C4-2B (cell line): ENCODE measurements around the gene MTFMT.

Experiments
- H3K27ac ChIP-seq: fragments of 450-650 bp; 2 replicates; pipeline ENCODE4 v1.5.1; 2017
- CTCF ChIP-seq: fragments of 450-650 bp; conservative IDR thresholded peaks from 2 replicates; pipeline ENCODE4 v1.5.1; 2017; ENCODE audit warnings: mild to moderate bottlenecking
- ZFX ChIP-seq: fragments of 450-650 bp; IDR thresholded peaks from 2 replicates; pipeline ENCODE4 v1.6.1; 2017

MTFMT gene

DNA sequence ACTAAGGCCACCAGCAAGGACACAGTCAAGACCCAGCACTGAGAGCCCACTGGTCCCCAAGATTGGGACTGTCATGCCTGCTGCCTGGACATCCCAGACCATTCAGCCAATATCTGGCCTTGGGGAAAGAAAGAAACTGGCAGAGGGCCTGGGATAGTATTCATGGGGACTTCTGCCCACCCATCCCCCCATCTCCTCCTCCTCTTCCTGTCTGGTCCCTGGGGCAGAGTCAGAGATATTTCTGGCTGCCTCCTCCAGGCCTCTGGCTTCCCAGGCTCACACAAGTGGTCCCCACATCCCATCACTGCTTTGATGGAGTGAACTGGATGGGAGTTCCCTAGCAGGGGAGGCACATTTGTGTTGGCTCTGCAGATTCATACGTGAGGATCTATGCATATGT is 42.6 kb upstream of the MTFMT start:
- no peak overlapping the region for H3K27ac ChIP-seq
- TF ChIP-seq CTCF (no peak), ZFX (no peak)

DNA sequence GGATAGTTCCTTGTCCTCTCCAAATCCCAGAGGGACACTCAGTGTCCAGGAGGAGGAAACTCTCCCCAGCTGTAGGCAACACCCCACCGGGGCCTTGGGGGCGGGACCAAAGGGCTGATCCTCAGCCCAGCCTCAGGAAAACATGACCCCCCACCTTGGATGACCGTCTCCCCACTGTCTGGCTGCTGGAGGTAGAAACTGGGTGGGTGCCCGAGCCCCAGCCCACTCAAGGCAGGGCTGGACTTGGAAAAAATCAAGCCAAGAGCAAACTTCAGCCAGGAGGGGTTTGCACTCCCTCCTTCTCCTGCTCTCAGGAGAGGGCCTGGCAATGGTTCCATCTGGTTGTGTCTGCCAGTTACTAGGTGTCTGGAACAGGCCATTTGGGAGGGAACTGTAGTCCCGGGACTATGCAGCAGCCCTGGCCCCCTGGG is 42.0 kb upstream of the MTFMT start:
- TF ChIP-seq ZFX (no peak), CTCF (no peak)
- H3K27ac ChIP-seq: no peak overlapping the region

DNA sequence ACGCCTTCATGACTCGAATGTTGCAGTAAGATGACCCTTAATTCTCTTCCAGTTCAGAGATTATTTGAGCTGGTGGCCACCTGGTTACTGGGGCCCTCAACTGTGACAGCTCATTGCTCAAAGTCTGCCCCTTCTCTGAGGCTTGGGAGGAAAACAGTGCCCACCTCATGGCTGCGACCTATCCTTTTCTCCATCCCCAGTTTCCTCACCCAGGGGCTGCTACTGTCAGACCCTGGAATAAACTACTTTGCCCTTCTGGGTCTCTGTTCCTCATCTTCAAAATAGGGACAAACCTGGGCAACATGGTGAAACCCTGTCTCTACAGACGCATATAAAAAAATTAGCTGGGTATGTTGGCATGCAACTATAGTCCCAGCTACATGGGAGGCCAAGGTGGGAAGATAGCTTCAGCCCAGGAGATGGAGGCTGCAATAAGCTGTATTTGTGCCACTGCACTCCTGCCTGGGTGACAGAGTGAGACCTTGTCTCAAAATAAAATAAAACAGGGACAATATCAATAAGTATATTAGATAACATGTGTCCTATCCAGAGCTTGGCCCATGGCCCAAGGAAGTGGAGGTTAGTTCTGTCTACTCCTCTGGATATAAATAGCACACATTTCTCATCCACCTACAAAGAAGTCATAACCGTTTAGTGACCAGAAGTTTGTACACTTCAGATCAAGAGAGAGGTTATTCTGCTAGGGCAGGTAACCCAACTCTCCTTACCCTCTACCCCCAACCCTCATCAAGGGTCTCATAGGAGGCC is 40.5 kb upstream of the MTFMT start:
- TF ChIP-seq ZFX (no peak), CTCF (no peak)
- no peak overlapping the region for H3K27ac ChIP-seq

- TF ChIP-seq ZFX (no peak), CTCF (no peak)
- no peak overlapping the region for H3K27ac ChIP-seq
Measured at GRCh38 chr15:65069179-65069578, 39.7 kb upstream of the MTFMT start.

DNA sequence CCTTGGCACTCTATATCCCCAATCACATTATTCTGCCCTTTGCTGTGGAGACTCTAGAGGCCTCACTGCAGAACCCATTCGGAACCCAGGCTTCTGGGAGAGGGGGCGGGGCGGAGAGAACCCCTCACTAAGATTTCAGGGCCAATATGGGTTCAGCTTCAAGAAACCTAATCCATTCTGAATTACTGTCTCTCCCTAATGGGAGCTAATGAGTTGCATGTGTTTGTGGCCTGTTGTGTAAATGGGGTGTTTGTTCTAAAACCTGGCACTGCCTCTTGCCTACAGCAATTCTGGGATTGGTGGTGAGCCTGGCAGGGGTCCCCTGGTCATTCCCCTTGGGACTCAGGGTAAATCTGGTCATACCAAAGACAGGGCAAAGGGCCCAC is 39.0 kb upstream of the MTFMT start:
- no peak for TF ChIP-seq CTCF
- no peak for TF ChIP-seq ZFX
- no peak overlapping the region for H3K27ac ChIP-seq

DNA sequence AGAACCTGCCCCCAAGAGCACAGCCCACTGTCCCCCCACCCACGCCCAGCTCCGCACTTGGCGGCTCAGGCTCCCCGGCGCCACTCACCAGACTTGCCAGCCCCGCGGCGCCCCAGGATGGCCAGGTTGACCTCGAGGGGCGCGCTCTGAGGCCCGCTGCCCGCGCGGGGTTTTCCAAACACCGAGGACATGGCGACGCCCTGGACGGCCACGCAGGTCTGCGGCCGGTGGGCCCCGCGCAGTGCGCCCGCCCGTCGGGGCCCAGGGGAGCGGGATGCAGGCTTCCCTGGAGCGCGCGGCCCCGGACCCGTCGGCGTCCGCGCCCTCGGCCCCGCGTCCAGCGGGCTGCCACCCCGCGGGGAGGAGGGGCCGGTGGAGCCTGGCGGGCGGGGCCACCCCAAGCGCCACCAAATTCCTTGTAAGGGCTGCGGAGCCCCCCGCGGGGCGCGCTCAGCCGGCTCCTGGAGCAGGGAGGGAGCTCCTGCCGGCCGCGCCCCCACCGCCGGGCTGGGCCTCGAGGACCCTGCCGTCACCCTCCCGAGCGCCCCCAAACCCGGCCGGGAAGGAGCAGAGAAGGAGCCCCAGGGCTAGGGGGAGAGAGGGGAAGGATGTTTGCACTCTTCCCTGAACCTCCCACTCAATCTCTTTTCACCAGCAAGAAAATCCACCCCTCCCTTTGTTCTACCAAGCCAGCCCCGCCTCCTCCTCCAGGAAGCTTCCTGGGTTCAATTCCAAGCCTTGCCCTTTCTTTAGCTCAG is 38.4 kb upstream of the MTFMT start, which contains the start of gene RASL12:
Gene RASL12 (minus strand): TSS at position 347 of the 758 bp plus-strand sequence. CDS start 156 bp downstream, at position 191.
- TF ChIP-seq CTCF: no peak
- no peak for TF ChIP-seq ZFX
- H3K27ac ChIP-seq: no peak within 1 kb of the TSS

GRCh38 chr15:65067317-65067644 is 37.8 kb upstream of the MTFMT start:
- H3K27ac ChIP-seq: no peak overlapping the region
- TF ChIP-seq ZFX (no peak), CTCF (no peak)
